Hepatocyte (in vitro differentiated cells): ENCODE data around the gene RNF43.

Source experiments
- CTCF ChIP-seq: fragments of 200-600 bp; sonication (generic); IDR thresholded peaks from 2 replicates; pipeline ENCODE4 v1.5.1; 2016; ENCODE audit warnings: antibody characterized with exemption, mild to moderate bottlenecking; ENCODE audit not compliant: poor library complexity
- EZH2 ChIP-seq: fragments of 200-600 bp; sonication (generic); IDR thresholded peaks from 2 replicates; pipeline ENCODE4 v1.6.1; 2016; ENCODE audit warnings: antibody characterized with exemption, mild to moderate bottlenecking, borderline replicate concordance
- EZH2phosphoT487 ChIP-seq: fragments of 200-600 bp; sonication (generic); IDR thresholded peaks from one replicate; pipeline ENCODE4 v1.6.1; 2018; ENCODE audit warnings: antibody characterized with exemption, mild to moderate bottlenecking, low read depth, moderate library complexity; ENCODE audit not compliant: unreplicated experiment, severe bottlenecking

- no peak for TF ChIP-seq EZH2
- TF ChIP-seq CTCF: no peak
- no peak for TF ChIP-seq EZH2phosphoT487
These were observed 38.2 kb upstream of the RNF43 start for GRCh38 chr17:58455491-58455890.
